ENCODE measurements around the gene LBR.
"Not testable (repeated sequence)": the region's sequence is repeated elsewhere in the genome, so short reads cannot be mapped to it uniquely, and the experiment has no call there.

LBR gene

GRCh38 chr1:225418598-225418997 lies 9.2 kb downstream of the LBR start:
- DNase-seq = no peak

- DNase-seq = no peak
Measured at GRCh38 chr1:225418059-225418458, 9.8 kb downstream of the LBR start.

- no peak for DNase-seq
Measured at GRCh38 chr1:225415967-225416745, 11.7 kb downstream of the LBR start.

GRCh38 chr1:225415307-225415706 lies 12.5 kb downstream of the LBR start:
- DNase-seq = no peak

GRCh38 chr1:225413708-225414375 lies 14.0 kb downstream of the LBR start:
- DNase-seq = no peak

- no peak for DNase-seq
Measured at GRCh38 chr1:225412803-225413351, 15.0 kb downstream of the LBR start.

GRCh38 chr1:225412321-225412720 lies 15.5 kb downstream of the LBR start:
- no peak for DNase-seq

- DNase-seq = no peak
Measured at GRCh38 chr1:225410036-225410435, 17.8 kb downstream of the LBR start.

- DNase-seq = no peak
Measured at GRCh38 chr1:225409051-225409450, 18.8 kb downstream of the LBR start.

- DNase-seq = no peak
Measured at GRCh38 chr1:225408249-225408648, 19.6 kb downstream of the LBR start.

GRCh38 chr1:225407755-225408154 lies 20.1 kb downstream of the LBR start:
- DNase-seq = no peak

GRCh38 chr1:225406976-225407725 lies 20.7 kb downstream of the LBR start:
- DNase-seq = no peak

GRCh38 chr1:225400968-225401367 lies 26.9 kb downstream of the LBR start:
- no peak for DNase-seq

- no peak for DNase-seq
Measured at GRCh38 chr1:225396357-225396756, 31.5 kb downstream of the LBR start.

GRCh38 chr1:225389843-225390242 lies 38.0 kb downstream of the LBR start:
- DNase-seq = no peak

GRCh38 chr1:225388372-225388771 lies 39.5 kb downstream of the LBR start:
- no peak for DNase-seq

GRCh38 chr1:225386860-225387259 lies 41.0 kb downstream of the LBR start:
- DNase-seq = not testable (repeated sequence)

GRCh38 chr1:225380691-225381090 lies 47.1 kb downstream of the LBR start:
- no peak for DNase-seq

- no peak for DNase-seq
Measured at GRCh38 chr1:225378880-225379279, 49.0 kb downstream of the LBR start.

GRCh38 chr1:225374996-225375395 lies 52.8 kb downstream of the LBR start:
- no peak for DNase-seq

GRCh38 chr1:225373155-225373554 lies 54.7 kb downstream of the LBR start:
- DNase-seq = no peak

- DNase-seq = no peak
Measured at GRCh38 chr1:225371366-225372010, 56.4 kb downstream of the LBR start.

GRCh38 chr1:225368036-225368552 lies 59.7 kb downstream of the LBR start:
- no peak for DNase-seq

Measured in NCI-H446 (cell line).